Uterus (tissue), 4 donors: ENCODE measurements around the gene DGKH. TPM values are rescaled to one million over a fixed set of nuclear protein-coding genes. Genes with fewer than 3 reads are reported as not detected.
"Not testable (repeated sequence)": the region's sequence is repeated elsewhere in the genome, so short reads cannot be mapped to it uniquely, and the experiment has no call there.

Source experiments
- DNase-seq, 2 donors: peaks; one replicate each; pipeline ENCODE4 v3.0.0-alpha.2; 2019 to 2020
- H3K27ac ChIP-seq, 2 donors: fragments of 200-600 bp; sonication (generic); 1 replicate in 1 of 2; 2 replicates in 1 of 2; pipeline ENCODE4 v1.5.1; 2016 to 2018
- H3K27me3 ChIP-seq, 2 donors: fragments of 200-600 bp; sonication (generic); one replicate each; pipeline ENCODE4 v1.5.1; 2018 to 2019; ENCODE audit warnings: control low read depth in 1 of 2
- H3K36me3 ChIP-seq, 2 donors: fragments of 200-600 bp; sonication (generic); one replicate each; pipeline ENCODE4 v1.5.1; 2019; ENCODE audit warnings: control low read depth in 1 of 2
- H3K4me1 ChIP-seq, 2 donors: fragments of 200-600 bp; sonication (generic); one replicate each; pipeline ENCODE4 v1.5.1; 2018 to 2019; ENCODE audit warnings: control low read depth in 1 of 2
- H3K4me3 ChIP-seq, 2 donors: fragments of 200-600 bp; sonication (generic); 1 replicate in 1 of 2; 2 replicates in 1 of 2; pipeline ENCODE4 v1.5.1; 2018 to 2019; ENCODE audit warnings: mild to moderate bottlenecking in 1 of 2
- H3K9me3 ChIP-seq, 2 donors: fragments of 200-600 bp; sonication (generic); one replicate each; pipeline ENCODE4 v1.5.1; 2019; ENCODE audit warnings: control low read depth in 1 of 2
- POLR2A ChIP-seq, 2 donors: fragments of 450-650 bp; IDR thresholded peaks; one replicate each; pipeline ENCODE4 v1.6.1; 2016; ENCODE audit warnings: antibody characterized with exemption in 2 of 2, mild to moderate bottlenecking in 1 of 2, moderate library complexity in 1 of 2
- intact Hi-C: fragments of 100-400 bp; cut with DNase I; formaldehyde crosslinking; loops from one replicate; pipeline ENCODE4 v1.15.1; 2023; ENCODE audit warnings: low total_unique reads
- total RNA-seq, 4 donors: library from RNA; depleted of rRNA in 3 of 4; stranded (reverse); fragments of >200 nt in 3 of 4; gene quantifications; one replicate each; pipeline versions ENCODE4 v1.1.0 to v1.2.4, GENCODE V29; 2014 to 2023
- TF ChIP-seq, protein P1 (sequence below), 4 experiments: fragments of 200-600 bp in 2 of 4; fragments of 450-650 bp in 2 of 4; sonication (generic) in 2 of 4; IDR thresholded peaks; one replicate each; pipeline ENCODE4 v1.5.1; 2016 to 2019; ENCODE audit warnings: antibody characterized with exemption in 4 of 4, mild to moderate bottlenecking in 2 of 4, moderate library complexity in 1 of 4
- donor health status: DM: yes; HTN: yes; CAD: no.

Gene DGKH
- total RNA-seq, 4 donors from 2014 or later, result 18.8 to 50.0 (median 36.5) TPM

DNA sequence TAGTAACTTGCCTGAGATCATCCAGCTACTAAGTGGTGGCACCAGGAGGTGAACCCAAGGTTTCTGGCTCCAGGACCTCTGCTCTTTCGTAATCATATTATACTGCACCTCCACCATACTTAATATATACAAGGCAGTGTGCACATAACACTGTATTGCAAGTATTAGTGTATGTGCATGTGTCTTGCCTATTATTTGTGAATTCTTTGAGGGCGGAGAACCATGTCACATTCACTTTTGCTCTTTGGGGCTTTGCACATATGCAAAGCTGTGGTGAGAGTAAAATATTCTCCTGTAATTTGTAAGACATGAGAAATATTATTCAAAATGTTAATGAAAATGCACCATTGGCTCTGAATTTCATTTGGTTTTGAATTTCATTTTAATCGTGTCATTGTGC lies 78.6 kb downstream of the DGKH start:
- TF ChIP-seq, protein P1, sequence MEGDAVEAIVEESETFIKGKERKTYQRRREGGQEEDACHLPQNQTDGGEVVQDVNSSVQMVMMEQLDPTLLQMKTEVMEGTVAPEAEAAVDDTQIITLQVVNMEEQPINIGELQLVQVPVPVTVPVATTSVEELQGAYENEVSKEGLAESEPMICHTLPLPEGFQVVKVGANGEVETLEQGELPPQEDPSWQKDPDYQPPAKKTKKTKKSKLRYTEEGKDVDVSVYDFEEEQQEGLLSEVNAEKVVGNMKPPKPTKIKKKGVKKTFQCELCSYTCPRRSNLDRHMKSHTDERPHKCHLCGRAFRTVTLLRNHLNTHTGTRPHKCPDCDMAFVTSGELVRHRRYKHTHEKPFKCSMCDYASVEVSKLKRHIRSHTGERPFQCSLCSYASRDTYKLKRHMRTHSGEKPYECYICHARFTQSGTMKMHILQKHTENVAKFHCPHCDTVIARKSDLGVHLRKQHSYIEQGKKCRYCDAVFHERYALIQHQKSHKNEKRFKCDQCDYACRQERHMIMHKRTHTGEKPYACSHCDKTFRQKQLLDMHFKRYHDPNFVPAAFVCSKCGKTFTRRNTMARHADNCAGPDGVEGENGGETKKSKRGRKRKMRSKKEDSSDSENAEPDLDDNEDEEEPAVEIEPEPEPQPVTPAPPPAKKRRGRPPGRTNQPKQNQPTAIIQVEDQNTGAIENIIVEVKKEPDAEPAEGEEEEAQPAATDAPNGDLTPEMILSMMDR (IDR thresholded peaks at IDR 0.05), result no peak
- TF ChIP-seq POLR2A (IDR thresholded peaks at IDR 0.05), result no peak
- H3K36me3 ChIP-seq, result no peaks in the 10 kb centered on the region

DNA sequence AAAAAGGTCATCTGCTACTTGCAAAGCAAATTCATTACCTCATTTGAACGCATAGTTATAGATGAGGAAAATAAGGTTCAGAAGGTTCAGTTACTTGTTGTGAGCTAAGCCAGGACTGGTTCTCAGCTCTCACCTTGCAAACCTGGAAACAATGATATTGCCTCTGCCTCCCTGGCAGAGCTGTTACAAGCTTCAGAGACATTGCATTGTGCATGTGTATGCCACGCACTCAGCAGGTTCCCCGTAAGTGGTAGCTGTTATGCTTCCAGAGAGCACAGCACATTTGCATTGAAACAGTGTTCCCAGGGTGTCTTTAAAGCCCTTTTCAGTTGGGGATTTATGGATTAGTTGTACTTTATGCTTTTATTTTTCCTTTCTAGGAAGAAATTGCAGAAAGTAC lies 80.6 kb downstream of the DGKH start:
- Histone ChIP-seq H3K4me1 (no peaks in the 10 kb centered on the region), H3K27me3 (no peaks in the 10 kb centered on the region), H3K9me3 (no peaks in the 10 kb centered on the region), H3K4me3 (no peak overlapping the region), H3K27ac (no peak overlapping the region), H3K36me3 (no peaks in the 10 kb centered on the region)
- DNase-seq, result no peak
- TF ChIP-seq POLR2A (IDR thresholded peaks at IDR 0.05), result no peak
- TF ChIP-seq, protein P1 (IDR thresholded peaks at IDR 0.05), result no peak
- intact Hi-C loops, result no loop called here

More for the DNA sequence above, 78.6 kb downstream of the DGKH start:
- no peaks in the 10 kb centered on the region for H3K27me3 ChIP-seq
- H3K27ac ChIP-seq, result no peak overlapping the region
- H3K4me1 ChIP-seq, result no peaks in the 10 kb centered on the region
- H3K4me3 ChIP-seq, result no peak overlapping the region
- intact Hi-C loops, result no loop called here
- H3K9me3 ChIP-seq, result no peaks in the 10 kb centered on the region
- no peak for DNase-seq

DNA sequence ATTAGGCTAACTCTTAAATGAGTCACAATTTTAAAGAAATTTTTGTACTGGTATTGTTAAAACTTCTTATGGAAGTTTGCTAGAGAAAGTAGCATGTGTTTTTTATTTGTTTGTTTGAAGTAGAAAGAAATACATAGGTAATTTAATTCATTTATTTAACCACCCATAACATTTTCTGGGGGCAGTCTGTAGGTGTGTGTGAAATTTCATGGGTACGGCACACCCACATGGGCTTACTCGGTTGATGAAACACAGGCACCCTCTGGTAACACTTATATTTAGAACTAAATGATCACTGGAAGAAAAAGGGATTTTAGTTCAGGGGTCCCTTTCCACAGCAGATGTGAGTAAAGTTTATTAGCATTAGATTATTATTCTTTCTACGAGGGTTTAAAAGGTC lies 88.1 kb downstream of the DGKH start:
- Histone ChIP-seq H3K36me3 (no peaks in the 10 kb centered on the region), H3K4me1 (no peaks in the 10 kb centered on the region), H3K4me3 (no peak overlapping the region), H3K27ac (no peak overlapping the region), H3K9me3 (no peaks in the 10 kb centered on the region), H3K27me3 (no peaks in the 10 kb centered on the region)
- DNase-seq, result no peak
- TF ChIP-seq POLR2A (IDR thresholded peaks at IDR 0.05), result no peak
- TF ChIP-seq, protein P1 (IDR thresholded peaks at IDR 0.05), result no peak
- intact Hi-C loops, result no loop called here

DNA sequence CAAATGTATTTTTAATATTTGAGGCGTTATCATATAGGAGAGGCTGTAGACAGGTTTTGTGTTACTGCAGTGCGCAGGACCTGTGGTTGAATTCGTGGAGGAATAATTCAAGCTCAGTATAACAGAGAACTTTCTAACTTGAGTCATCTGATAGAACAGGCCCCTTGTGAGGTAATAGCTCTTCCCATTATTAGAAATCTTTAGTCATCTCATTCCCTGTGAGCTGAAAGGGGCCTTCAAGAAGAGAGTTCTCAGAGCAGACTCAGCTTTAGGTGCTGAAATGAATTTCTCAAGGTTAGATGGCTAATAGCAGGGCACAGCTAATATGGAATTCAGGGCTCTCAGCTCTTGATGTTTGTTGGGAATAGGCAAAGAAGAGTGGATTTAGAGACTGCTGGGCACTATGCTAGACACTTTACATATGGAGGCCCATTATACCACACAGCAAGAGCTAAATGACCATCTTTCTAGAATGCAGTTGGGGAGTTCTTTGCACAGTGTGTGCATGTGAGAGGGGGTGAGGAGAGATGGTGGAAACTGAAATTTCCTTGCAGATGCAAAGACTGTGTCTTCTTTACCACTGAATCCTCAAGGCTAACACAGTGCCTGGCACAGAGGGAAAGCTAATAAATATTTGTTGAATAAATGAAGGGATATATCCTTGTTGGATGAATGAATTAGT lies 89.5 kb downstream of the DGKH start:
- no peak overlapping the region for H3K4me3 ChIP-seq
- intact Hi-C loops, result no loop called here
- DNase-seq, result no peak

DNA sequence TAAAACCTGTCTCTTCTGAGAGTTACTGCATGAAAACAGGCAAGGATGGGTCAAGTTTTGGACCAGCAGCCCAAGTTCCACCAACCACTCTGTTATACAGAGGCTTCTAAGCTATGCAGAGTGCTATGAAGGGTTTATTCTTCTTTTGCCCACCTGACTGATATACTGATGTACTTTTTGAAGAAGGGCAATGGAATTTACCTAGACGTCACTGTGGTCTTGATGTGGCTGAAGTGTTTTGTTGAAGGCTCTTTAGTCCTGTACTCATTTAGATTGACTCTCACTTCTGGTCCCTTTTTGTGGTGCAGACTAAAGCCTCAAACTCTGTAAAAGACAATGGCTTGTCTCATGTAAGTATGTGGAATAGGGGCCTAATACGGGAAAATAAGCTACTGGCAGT lies 92.0 kb downstream of the DGKH start:
- H3K9me3 ChIP-seq, result no peaks in the 10 kb centered on the region
- no peak overlapping the region for H3K27ac ChIP-seq
- no peak for DNase-seq
- H3K36me3 ChIP-seq, result no peaks in the 10 kb centered on the region
- intact Hi-C loops, result no loop called here
- TF ChIP-seq, protein P1 (IDR thresholded peaks at IDR 0.05), result no peak
- TF ChIP-seq POLR2A (IDR thresholded peaks at IDR 0.05), result no peak
- no peak overlapping the region for H3K4me3 ChIP-seq
- no peaks in the 10 kb centered on the region for H3K27me3 ChIP-seq
- H3K4me1 ChIP-seq, result no peaks in the 10 kb centered on the region

More for the DNA sequence above, 89.5 kb downstream of the DGKH start:
- H3K36me3 ChIP-seq, result no peaks in the 10 kb centered on the region
- H3K27me3 ChIP-seq, result no peaks in the 10 kb centered on the region
- no peaks in the 10 kb centered on the region for H3K9me3 ChIP-seq
- no peaks in the 10 kb centered on the region for H3K4me1 ChIP-seq
- no peak overlapping the region for H3K27ac ChIP-seq
- TF ChIP-seq, protein P1 (IDR thresholded peaks at IDR 0.05), result no peak

DNA sequence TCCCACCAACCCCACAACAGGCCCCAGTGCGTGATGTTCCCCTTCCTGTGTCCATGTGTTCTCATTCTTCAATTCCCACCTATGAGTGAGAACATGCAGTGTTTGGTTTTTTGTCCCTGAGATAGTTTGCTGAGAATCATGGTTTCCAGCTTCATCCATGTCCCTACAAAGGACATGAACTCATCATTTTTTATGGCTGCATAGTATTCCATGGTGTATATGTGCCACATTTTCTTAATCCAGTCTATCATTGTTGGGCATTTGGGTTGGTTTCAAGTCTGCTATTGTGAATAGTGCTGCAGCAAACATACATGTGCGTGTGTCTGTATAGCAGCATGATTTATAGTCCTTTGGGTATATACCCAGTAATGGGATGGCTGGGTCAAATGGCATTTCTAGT lies 92.6 kb downstream of the DGKH start:
- H3K27ac ChIP-seq, H3K4me3 ChIP-seq, DNase-seq, H3K27me3 ChIP-seq, intact Hi-C loops, H3K4me1 ChIP-seq, H3K36me3 ChIP-seq, H3K9me3 ChIP-seq: not testable (repeated sequence)
